ENCODE results near the gene SLC24A3.

DNA sequence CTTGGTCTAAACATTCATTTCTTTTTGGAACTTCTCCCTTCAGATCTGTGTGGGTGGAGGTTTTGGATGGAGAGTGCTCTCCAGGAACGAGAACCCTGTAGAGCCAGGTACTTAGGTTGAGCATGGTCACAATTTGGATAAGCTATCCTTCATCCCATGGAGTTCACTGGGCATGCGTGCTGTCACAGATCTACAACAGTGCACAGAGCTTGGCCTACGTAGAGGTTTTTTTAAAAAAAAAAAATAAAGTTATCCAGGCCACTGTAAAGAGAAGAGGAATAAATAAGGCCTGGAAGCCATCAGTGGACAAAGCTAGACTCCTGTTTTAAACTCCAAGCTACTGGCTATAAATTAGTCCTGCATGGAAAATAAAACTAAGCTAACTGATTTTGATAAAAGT is 165.6 kb downstream of the SLC24A3 start:
- TF ChIP-seq EZH2phosphoT487 (IDR thresholded peaks at IDR 0.05; ENCODE audit: low read depth) = no peak
- TF ChIP-seq, protein P1, sequence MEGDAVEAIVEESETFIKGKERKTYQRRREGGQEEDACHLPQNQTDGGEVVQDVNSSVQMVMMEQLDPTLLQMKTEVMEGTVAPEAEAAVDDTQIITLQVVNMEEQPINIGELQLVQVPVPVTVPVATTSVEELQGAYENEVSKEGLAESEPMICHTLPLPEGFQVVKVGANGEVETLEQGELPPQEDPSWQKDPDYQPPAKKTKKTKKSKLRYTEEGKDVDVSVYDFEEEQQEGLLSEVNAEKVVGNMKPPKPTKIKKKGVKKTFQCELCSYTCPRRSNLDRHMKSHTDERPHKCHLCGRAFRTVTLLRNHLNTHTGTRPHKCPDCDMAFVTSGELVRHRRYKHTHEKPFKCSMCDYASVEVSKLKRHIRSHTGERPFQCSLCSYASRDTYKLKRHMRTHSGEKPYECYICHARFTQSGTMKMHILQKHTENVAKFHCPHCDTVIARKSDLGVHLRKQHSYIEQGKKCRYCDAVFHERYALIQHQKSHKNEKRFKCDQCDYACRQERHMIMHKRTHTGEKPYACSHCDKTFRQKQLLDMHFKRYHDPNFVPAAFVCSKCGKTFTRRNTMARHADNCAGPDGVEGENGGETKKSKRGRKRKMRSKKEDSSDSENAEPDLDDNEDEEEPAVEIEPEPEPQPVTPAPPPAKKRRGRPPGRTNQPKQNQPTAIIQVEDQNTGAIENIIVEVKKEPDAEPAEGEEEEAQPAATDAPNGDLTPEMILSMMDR (IDR thresholded peaks at IDR 0.05; ENCODE audit: low read depth, low read length) = no peak
